ENCODE data around the gene ATPAF1. TPM values are rescaled to one million over a fixed set of nuclear protein-coding genes. Genes with fewer than 3 reads are reported as not detected.

The ATPAF1 gene
- total and polyA plus RNA-seq, 7 donors = 60.9 to 156 (median 100) TPM

GRCh38 chr1:46621930-46622329, 46.2 kb downstream of the ATPAF1 start:
- H3K9me3 ChIP-seq = no peaks in the 10 kb centered on the region
- no peak overlapping the region for H3K27ac ChIP-seq
- H3K27me3 ChIP-seq (ENCODE audit: insufficient read depth in 3 of 3, low read length in 2 of 3) = no peaks in the 10 kb centered on the region
- DNase-seq = no peak
- H3K4me3 ChIP-seq = no peak overlapping the region
- no peak for TF ChIP-seq CTCF (IDR thresholded peaks at IDR 0.05)
- intact Hi-C loops (cut with DNase I) = loop anchor here in 1 of 2 donors (1.0 to 5.0 kb wide), 2 partner anchors 45 to 103 kb away; partner anchors contain the start of gene ATPAF1
- H3K36me3 ChIP-seq (ENCODE audit: insufficient read depth in 1 of 2, low read depth in 1 of 2) = no peaks in the 10 kb centered on the region
- ATAC-seq = no peak
- H3K4me1 ChIP-seq = peaks cover 5% of the 10 kb centered on the region
- WGBS, 3 donors = 64 to 75% (median 66%) methylated on average over 7 of the region's 7 CpGs

DNA sequence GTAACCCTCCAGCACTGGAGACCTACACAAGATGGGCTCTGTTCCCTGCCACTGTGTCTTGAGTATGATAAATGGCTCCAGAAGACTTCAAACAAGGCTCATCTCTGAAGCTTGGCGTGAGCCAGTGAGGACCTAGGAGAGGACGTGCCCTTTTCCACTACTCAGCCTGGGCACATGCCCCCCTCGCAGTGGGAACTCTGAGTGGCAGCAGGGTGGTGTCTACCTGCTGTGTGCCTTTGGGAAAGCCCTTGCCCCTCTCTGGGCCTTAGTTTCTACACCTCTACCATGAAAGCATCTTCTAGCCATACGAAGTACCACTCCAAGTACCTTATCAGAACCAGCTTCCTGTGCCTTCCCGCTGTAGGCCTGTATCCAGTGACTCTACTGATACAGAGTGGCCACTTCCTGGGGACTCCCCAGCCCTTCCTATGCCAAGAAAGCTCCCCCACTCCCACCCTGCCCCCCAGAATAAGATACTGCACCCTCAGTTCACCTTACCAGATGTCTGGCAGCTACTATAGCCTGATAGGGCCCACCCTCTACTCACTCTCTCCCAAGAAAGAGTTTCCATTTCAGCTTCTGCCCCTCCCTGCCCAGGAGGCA, 48.4 kb downstream of the ATPAF1 start:
- 93 to 95% (median 94%) methylated on average over 5 of the region's 5 CpGs for WGBS, 3 donors
- Histone ChIP-seq H3K4me1 (peaks cover 18% of the 10 kb centered on the region), H3K4me3 (no peak overlapping the region), H3K27me3 (ENCODE audit: insufficient read depth in 3 of 3, low read length in 2 of 3) (no peaks in the 10 kb centered on the region), H3K27ac (no peak overlapping the region), H3K36me3 (ENCODE audit: insufficient read depth in 1 of 2, low read depth in 1 of 2) (no peaks in the 10 kb centered on the region), H3K9me3 (no peaks in the 10 kb centered on the region)
- DNase-seq = no peak
- intact Hi-C loops (cut with DNase I) = loop anchor here (5.0 kb wide), 1 partner anchor 48 kb away; the partner anchor contains the start of gene ATPAF1 (in 2 of the 2)
- no peak for TF ChIP-seq CTCF (IDR thresholded peaks at IDR 0.05)
- ATAC-seq = no peak

DNA sequence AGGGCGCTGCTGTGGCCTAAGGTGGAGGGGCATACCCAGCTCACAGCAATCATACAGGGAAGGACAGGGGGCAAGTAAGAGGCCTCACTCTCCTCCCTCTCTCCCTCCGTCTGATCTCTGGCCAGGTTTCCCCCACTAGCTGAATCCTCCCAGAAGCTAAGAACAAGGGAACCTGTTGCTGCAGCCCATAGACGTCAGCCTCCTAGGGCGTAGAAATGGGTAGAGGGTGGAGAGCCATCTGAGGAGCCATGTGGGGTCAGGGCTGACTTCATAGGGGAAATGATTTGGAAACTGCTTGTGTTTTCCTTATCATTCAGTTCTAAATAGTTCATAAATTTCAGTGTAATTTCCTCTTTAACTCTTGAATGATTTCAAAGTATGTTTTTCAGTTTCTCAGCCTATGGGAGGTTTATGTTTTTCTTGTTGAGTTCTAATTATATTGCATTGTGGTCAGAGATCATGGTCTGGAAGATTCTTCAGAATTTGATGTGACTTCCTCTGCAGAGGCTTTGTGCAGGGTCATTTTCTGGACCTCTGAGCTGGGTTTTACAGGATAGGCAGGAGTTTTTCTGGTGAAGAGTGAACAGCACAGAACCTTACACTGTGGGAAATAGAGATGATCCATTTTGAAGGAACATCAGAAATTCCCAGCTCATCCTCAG, 49.3 kb downstream of the ATPAF1 start:
- no peaks in the 10 kb centered on the region for H3K36me3 ChIP-seq (ENCODE audit: insufficient read depth in 1 of 2, low read depth in 1 of 2)
- WGBS, 3 donors = 76 to 85% (median 82%) methylated on average over 3 to 4 of the region's 4 CpGs

DNA sequence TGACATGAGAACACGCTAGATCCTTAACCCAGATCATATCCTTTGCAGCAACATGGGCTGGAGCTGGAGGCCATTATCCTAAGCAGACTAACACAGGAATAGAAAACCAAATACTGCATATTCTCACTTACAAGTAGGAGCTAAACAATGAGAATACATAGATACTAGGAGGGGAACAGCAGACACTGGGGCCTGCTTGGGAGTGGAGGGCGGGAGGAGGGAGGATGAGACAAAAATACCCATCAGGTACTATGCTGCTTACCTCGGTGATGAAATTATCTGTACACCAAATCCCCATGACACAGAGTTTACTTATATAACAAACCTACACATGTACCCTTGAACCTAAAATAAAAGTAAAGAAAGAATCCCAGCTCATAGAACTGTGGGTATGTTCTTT, 50.3 kb downstream of the ATPAF1 start:
- H3K4me3 ChIP-seq = no peak overlapping the region
- no peaks in the 10 kb centered on the region for H3K9me3 ChIP-seq
- H3K27me3 ChIP-seq (ENCODE audit: insufficient read depth in 3 of 3, low read length in 2 of 3) = no peaks in the 10 kb centered on the region
- peaks cover 37% of the 10 kb centered on the region for H3K4me1 ChIP-seq
- intact Hi-C loops (cut with DNase I) = loop anchor here in 1 of 2 donors (5.0 kb wide), 1 partner anchor 49 kb away; the partner anchor contains the start of gene ATPAF1
- no peaks in the 10 kb centered on the region for H3K36me3 ChIP-seq (ENCODE audit: insufficient read depth in 1 of 2, low read depth in 1 of 2)
- no peak overlapping the region for H3K27ac ChIP-seq
- WGBS, 3 donors = 81 to 93% (median 90%) methylated on average over 3 of the region's 3 CpGs
- no peak for TF ChIP-seq CTCF (IDR thresholded peaks at IDR 0.05)
- ATAC-seq (no peak), DNase-seq (no peak)

More for the DNA sequence above, 49.3 kb downstream of the ATPAF1 start:
- Histone ChIP-seq H3K9me3 (no peaks in the 10 kb centered on the region), H3K4me1 (peaks cover 26% of the 10 kb centered on the region), H3K4me3 (no peak overlapping the region), H3K27ac (no peak overlapping the region), H3K27me3 (ENCODE audit: insufficient read depth in 3 of 3, low read length in 2 of 3) (no peaks in the 10 kb centered on the region)
- intact Hi-C loops (cut with DNase I) = loop anchor here in 1 of 2 donors (5.0 kb wide), 1 partner anchor 48 kb away; the partner anchor contains the start of gene ATPAF1
- TF ChIP-seq CTCF (IDR thresholded peaks at IDR 0.05) = no peak
- no peak for DNase-seq
- no peak for ATAC-seq

All from psoas muscle (tissue), 8 donors.